ENCODE measurements around the gene SLC25A4.

DNA sequence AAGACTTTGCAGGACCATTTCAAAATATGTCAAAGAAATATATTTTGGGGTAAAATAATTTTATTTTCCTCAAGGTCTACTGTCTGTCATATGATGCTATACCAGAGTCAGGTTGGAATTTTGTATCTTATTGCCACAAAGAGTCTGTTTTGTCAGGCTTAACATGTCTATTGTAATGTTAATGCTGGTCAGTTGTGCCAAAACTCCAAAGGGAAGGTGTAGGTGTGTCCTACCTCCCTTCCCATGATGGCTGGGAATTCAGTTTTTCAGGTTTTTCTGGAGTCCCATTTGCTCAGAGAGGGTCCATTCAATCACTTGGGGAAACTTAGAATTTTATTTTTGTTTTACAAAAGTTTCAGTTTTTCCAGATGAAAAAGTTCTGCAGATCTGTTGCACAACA lies 33.3 kb upstream of the SLC25A4 start:
- TF ChIP-seq CTCF (IDR thresholded peaks at IDR 0.05) (no peak), POLR2A (IDR thresholded peaks at IDR 0.05) (no peak)

Measured in lower leg skin (tissue), 3 donors.